MV-4-11 (cell line): ENCODE measurements around the gene FAM227B.
A peak's percentile ranks its signal among the peaks of the same experiment; 100 is the strongest.
"Not testable (repeated sequence)": the region's sequence is repeated elsewhere in the genome, so short reads cannot be mapped to it uniquely, and the experiment has no call there.

Experiments used
- DNase-seq: peaks from one replicate; lab custom pipeline; 2025; lab: John Stamatoyannopoulos, UW

Gene FAM227B

DNA sequence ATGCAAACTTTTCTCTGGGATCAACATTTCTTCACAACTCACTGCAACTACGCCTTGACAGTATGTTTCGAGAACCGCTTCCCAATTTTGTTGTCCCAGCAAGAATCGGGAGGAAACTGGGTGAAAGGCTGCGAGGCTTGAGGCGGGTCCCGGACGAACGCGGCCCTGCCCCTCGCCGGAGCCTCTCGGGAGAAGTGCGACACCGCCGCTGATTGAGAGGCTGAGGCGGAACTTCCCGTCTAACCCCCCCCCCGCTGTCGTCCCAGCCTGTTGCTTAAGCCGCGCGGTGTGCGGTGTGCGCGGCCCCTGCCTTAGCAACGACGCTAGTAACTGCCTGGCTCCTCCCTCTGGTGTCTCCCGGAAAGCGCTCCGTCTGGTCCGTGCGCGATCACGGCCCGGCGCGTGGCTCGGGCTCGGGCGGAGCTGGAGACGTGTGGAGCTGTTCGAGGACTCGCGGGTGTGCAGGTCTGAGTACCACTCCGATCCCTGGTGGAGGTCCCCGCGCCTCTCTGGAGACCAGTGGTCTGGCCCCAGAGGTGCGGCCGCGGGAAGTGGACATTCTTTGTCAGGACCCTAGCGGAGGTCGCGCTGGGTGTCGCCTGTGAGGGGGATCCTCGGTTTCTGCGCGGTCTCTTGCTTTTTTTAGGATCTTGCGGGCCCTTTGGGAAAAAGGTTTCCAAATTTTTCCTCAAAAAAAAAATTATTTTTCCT is at the start of gene FAM227B, which contains the start of gene DTWD1:
Gene FAM227B, minus strand, starts transcription at position 161 of the 711 bp plus-strand sequence. CDS start 5,647 bp downstream, outside the sequence.
Gene DTWD1, plus strand, starts transcription at position 391 of the 711 bp plus-strand sequence. CDS start 4,120 bp downstream, outside the sequence.
- peak; percentile 97 for DNase-seq

DNA sequence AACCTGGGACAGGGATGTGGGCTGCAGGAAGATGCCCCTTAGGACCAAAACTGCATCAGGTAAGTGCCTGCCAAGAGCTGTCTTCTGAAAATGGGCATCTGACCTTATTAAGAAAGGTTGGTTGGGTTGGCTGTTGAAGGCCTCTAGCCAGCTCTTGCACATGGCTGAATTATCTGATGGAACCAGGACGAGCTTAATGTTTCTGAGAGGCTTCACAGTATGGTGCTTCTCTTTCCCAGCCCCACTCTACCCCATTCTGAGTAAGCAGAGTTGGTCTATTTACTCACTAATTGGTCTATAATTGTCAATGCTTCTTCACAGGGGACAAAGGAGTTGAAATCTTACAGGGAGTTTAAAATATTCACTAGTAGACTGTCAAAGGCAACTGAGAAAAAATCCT is 48.7 kb upstream of the FAM227B start:
- DNase-seq, result no peak

DNA sequence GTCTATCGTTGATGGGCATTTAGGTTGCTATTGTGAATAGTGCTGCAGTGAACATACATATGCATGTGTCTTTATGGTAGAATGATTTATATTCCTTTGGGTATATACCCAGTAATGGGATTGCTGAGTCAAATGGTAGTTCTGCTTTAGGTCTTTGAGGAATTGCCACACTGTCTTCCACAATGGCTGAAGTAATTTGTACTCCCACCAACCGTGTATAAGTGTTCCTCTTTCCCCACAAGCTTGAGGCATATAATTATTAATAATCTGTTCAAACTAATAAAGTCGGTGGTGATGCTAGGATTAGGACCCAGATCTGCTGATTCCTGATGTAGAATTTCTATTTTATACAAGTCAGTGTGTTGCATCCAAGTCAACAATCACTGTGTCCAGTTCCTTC is 45.9 kb upstream of the FAM227B start:
- DNase-seq, result peak; percentile 45

- DNase-seq, result no peak
Observed at GRCh38 chr15:49664716-49665115, 44.1 kb upstream of the FAM227B start.

- DNase-seq, result no peak
Observed at GRCh38 chr15:49656734-49657133, 36.1 kb upstream of the FAM227B start.

GRCh38 chr15:49652922-49653321 is 32.3 kb upstream of the FAM227B start:
- no peak for DNase-seq

DNA sequence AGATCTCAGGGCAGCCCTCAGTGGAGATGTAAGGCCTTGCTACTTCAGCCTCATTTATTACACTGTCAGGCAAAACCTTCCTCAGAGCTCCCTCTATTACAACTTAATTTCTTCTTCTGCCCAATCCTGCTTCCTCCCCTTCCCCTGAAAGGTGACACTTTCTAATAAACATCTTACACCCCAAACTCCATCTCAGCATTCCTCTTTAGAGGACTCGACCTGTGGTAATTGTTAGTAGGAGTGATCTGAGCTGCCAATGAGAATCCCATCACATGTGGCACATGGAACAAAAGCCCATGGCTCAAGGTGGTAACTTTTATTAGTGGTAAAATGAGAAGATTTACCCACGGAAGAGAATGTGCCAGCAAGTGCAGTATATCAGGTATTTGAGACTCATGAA is 30.1 kb upstream of the FAM227B start:
- no peak for DNase-seq

GRCh38 chr15:49649987-49650386 is 29.4 kb upstream of the FAM227B start:
- no peak for DNase-seq

GRCh38 chr15:49646891-49647290 is 26.3 kb upstream of the FAM227B start:
- no peak for DNase-seq

- no peak for DNase-seq
Observed at GRCh38 chr15:49645941-49646340, 25.3 kb upstream of the FAM227B start.

GRCh38 chr15:49645277-49645676 is 24.7 kb upstream of the FAM227B start:
- DNase-seq, result no peak

- no peak for DNase-seq
Observed at GRCh38 chr15:49644364-49644794, 23.8 kb upstream of the FAM227B start.

GRCh38 chr15:49637857-49638256 is 17.2 kb upstream of the FAM227B start:
- DNase-seq, result no peak

DNA sequence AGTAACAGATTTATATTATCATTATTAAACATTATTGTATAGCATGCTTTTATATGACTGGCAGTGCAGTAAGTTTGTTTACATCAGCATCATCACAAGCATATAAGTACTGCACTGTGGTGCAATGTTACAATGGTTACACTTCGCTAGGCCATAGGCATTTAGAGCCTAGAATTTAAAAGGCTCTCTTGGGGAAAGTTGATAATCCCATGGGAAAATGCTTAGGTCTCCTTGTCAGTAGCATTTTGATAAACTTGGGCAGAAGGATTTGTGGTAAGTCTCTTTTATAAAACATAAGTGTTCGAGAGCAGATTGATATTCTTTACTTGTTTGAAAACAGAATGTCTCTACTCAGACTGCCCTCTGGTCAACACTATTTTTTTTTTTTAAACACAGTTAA is 7.8 kb upstream of the FAM227B start:
- no peak for DNase-seq

DNA sequence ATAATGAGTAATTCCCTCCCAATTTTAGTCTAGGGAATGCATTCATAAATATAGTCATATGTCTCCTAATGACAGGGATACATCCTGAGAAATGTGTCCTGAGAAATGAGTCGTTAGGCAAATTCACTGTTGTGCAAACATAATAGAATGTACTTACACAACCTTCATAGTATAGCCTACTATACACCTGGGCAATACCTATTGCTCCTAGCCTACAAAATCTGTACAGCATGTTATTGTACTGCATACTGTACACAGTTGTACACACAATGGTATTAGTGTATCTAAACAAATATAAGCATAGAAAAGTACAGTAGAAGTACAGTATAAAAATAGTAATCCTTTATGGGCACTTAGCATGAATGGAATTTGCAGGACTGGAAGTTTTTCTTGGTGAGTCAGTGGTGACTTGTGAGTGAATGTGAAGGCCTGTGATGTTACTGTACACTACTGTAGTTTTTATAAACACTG is 6.8 kb upstream of the FAM227B start:
- DNase-seq, result no peak

DNA sequence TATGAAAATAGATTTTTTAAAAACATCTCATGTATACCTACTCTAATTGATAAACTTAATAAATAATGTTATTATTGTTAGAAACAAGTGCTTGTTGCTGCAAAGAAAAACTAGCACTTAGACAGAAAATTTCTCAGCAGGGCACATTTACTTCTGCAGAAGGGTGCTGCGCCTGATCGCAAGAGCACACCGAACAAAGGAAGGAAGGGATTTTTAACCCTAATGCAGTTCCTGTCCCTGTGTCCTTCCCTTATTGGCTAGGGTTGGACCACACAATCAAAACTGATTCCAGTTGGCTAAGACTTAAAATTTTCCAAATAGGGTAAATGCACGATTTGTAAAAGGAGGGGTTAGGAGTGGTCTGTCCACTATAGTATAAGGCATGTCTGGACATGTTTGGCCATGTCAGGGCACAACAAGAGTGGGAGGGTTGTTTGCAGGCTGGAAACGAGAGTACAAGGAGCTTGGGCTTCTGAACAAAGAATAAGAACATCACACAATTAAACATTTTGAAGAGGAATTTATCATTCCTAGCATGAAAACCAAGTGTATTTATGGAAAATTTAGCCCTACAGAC is 4.9 kb upstream of the FAM227B start:
- DNase-seq, result no peak

DNA sequence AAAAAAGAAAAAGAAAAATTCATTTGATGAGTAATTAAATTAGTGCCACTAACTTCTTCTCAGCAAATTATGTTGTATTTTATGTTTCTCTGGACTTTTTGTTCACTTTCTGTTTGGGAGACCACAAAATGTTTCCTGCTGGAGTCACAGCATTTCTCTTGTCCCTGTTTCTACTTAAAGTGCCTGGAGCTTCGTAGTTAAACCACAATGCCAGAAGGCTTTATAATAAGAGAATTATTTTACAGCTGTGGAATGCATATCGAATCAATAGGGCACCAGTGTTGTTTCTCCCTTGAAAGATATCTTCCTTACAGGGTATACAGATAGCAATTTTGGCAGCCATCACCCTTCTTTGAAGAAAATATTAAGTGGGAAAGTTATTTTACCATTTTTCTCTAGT is 3.4 kb upstream of the FAM227B start:
- no peak for DNase-seq

DNA sequence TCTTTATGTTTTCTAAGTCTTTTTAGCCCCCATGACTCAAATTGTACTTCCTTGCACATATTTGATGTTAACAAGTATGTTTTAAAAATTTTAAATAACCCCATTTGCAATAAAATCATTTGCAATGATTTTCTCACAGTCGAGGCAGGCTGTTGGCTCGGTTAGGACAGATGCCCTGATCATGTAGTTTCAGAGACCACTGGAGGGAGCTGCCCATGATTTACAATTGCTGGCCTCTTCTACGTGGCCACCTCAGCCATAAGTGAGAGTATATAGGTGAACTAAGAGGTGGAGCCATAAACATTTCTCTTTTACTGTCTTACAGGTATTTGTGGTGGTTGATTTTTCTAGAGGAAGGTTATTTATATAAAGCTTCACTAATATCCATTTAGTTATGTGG is 1.9 kb upstream of the FAM227B start:
- no peak for DNase-seq

DNA sequence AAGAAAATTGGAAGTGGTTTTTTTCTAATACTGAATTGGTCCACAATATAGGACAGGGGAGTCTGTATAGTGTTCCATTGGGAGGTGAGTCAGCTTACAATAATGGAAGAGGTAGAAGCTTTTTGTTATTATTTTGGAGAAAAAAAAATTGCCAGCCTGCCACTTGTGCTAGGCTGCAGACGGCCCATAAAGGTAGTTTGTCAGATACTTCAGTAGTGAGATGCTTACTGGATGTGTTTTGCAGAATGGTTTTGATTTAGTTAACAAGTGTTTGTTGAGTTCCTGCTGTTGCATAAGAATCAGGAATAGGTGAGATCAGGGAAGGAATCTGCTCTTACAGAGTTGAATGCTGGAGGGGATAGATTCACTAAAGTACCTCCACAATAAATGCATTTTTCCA is 1.3 kb upstream of the FAM227B start:
- no peak for DNase-seq

DNA sequence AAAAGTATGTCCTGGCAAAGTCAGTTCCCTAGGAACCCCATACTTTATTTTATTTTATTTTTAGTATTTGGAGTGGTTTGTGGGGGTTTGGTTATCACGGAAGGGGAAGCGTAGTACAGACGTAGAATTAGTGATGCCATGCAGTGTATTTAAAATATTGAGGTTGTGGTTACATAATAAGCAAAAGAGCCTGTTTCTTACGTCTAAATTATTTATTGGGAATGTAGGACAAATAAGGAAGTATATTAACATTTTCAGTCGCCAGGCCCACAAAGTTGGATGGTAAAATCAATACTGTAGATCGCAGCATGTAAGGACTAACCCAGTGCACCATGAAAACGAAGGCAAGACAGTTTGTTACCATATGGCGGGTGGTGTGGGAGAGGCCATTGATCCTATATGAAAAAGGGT is 788 bp upstream of the FAM227B start:
- DNase-seq, result peak; percentile 42

DNA sequence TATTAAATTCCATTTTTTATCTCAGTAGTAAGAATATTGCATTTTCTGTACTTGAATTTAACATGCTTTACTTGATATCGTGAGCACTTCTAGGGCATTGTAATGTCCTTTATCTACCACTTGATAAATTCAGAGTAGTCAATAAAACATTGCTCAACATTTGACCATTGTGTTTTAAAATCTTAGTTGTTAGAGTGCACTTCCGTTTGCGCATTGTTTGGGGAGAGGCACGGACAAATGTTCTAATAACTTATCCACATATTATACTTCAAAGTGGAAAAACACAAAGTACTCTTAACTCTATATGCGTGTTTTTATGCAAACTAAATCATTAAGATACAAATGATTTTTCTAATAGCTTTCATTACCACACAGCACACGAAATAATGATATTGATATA is 419 bp downstream of the FAM227B start:
- peak; percentile 48 for DNase-seq

DNA sequence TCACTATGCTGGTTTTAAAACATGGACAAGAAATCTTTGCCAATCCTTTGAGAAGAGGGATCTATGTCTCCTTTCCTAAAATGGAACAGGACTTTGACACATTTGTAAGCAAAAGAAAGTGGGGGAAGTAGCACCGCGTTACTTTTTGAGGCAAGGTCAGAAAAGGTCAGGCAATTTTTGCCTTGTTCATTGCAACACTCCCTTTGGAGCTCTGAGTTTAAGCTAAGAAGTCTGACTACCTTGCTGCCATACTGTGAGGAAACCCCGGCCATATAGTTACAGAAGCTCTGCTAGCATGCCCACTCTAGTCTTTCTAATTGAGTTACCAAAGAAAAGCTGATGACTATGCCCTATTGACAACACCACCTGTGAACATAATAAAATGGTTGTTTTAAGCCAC is 1.4 kb downstream of the FAM227B start:
- DNase-seq, result peak; percentile 37

- DNase-seq, result not testable (repeated sequence)
Observed at GRCh38 chr15:49612240-49612639, 8.4 kb downstream of the FAM227B start.
